ELF-1 (cell line): ENCODE results near the gene TSPAN15.
"Not testable (repeated sequence)": the region's sequence is repeated elsewhere in the genome, so short reads cannot be mapped to it uniquely, and the experiment has no call there.

ENCODE experiments used
- DNase-seq: peaks from one replicate; pipeline ENCODE4 v3.0.0-alpha.2; 2016; ENCODE audit warnings: low read depth, low spot score

The TSPAN15 gene

GRCh38 chr10:69446229-69446628 is 5.0 kb upstream of the TSPAN15 start:
- DNase-seq: no peak

DNA sequence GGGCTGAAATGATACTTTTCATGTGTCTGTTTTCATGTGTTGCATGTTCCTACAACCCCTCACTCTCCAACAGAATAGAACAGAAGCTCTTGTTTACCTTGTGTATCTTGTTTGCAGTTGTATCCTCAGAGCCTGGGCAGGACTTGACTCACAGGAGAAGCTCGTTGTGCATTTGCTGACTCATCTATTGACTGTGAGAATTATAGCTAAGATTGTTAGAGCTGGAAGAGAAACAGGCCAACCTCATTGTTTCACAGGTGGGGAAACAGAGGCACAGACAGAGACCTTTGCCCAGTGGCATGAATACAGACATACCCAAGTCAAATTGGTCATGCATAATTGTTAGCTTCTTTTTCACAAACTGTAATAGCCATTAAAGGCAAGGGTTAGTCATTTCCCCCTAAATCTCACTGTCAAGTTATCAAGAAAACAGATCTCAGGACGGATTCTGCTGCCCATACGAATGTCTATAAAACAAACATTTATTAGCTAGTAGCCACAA is 4.6 kb upstream of the TSPAN15 start:
- DNase-seq: peak; percentile 39

- peak; percentile 90 for DNase-seq
These were observed 1.4 kb upstream of the TSPAN15 start for GRCh38 chr10:69449841-69450240.

- DNase-seq: not testable (repeated sequence)
These were observed 870 bp upstream of the TSPAN15 start for GRCh38 chr10:69450395-69450794.

DNA sequence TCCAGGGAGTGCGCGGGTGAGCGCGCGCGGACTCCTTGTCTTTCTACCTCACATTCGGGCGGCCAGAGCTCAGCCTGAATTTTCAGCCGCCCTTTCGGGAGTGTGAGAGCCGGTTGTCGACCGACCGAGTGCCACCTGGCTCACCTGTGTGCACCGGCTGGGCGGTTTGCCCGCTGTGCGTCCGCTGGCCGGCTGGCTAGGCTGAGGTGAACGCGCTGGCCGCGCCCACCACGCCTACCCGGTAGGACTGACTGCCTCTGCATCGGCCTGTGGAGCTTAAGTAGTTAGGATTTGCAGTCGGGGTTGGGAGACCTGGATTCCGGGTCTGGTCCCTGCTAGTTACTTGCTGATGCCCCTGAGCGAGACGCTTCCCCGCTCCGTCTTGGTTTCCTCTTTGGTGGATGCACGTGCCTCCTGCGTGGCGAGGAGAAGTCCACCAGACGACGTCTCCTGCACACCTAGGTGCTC is 553 bp downstream of the TSPAN15 start:
- DNase-seq: peak; percentile 66

- DNase-seq: no peak
These were observed 1.6 kb downstream of the TSPAN15 start for GRCh38 chr10:69452676-69453415.

- DNase-seq: no peak
These were observed 2.5 kb downstream of the TSPAN15 start for GRCh38 chr10:69453795-69454194.

- no peak for DNase-seq
These were observed 3.9 kb downstream of the TSPAN15 start for GRCh38 chr10:69455006-69455763.

- DNase-seq: no peak
These were observed 5.8 kb downstream of the TSPAN15 start for GRCh38 chr10:69456880-69457693.

- DNase-seq: peak; percentile 48
These were observed 6.5 kb downstream of the TSPAN15 start for GRCh38 chr10:69457771-69458237.

GRCh38 chr10:69458430-69459100 is 7.3 kb downstream of the TSPAN15 start:
- DNase-seq: peak; percentile 62

DNA sequence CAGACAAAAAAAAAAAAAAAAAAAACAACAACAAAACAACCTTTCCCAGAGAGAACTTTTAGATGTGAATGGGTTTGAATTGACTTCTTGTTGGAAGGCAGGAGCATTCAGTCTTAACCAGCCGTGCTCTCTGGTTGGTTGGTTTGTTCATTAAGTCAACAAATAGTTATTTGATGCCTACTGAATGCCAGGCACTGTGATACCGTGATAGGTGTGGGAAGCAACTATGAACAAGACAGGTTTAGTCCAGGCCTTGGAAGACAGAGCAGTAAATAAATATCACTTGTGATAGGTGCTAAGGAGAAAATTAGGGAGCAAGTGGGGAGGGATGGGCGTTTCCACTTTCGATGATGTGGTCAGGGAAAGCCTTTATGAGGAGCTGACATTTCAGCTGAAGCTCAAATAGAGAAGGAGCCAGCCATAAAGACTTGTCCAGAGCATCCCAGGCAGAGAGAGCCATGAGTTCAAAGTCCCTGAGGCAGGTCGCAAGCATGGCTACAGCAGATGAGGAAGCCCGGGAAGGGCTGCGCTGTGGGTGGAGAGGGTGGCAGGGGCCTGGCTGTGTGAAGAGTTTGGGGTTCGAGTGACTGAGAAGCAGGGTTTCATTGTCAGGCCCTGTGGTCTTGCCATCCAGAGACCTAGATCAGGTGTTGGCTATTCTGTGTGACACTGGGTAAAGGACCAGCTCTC is 8.0 kb downstream of the TSPAN15 start:
- no peak for DNase-seq

DNA sequence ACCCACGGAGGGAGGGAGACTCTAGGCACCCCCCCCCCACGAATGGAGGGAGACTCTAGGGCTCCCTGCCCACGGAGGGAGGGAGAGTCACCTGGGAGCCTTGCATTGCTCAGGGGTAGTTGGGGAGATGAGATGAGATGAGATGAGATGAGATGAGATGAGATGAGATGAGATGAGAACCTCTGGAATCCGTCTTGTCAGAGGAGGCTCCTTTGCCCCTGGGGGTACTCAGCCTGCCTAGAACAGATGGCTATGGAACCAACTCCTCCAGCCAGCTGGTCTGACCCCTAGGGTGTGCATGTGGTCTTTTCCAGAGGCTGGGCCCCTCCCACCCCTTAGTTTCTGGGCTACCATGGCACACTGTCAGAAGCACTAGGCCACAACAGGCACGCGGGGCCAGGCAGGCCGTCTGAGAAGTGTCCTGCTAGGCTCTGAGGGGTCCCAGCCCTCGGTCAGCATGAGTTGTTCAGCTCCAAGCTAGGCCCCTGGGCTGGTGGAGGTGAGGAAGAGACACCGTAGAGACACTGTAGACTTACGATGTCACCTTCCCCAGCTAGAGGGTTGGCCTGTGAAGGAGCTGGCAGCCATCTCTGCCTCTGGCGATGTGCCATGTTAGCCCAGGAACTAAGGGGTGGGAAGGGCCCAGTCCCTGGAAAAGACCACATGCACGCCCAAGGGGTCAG is 8.8 kb downstream of the TSPAN15 start:
- no peak for DNase-seq

DNA sequence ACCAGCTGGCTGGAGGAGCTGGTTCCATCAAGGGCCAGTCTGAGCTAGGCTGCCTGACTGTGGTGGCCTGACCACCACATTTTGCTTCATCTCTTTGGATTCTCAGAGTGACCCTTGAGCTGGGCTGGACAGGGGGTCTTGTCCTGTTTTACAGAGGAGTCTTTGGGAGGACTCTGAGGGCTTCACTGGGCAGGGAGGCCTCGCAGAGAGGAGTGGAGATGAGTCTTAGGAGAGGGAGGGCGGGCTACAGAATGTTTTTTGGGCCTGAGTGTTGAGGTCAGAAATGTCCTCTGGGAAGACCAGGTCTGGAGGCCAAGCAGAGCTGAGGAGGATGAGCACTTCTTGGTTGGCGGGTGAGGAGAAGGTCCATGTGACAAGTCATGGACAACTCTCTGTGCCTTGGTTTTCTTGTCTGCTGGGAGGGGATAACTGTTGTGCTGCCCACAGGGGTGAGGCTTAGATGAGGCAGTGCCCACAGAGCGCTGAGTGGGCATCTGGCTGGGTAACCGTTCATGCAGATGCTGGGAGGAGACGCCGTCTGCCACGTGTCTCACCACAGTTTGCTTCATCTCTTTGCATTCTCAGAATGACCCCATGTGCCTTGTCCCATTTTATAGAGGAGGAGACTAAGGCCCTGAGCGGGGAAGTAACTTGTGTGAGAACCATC is 9.4 kb downstream of the TSPAN15 start:
- DNase-seq: no peak

- no peak for DNase-seq
These were observed 10.2 kb downstream of the TSPAN15 start for GRCh38 chr10:69461243-69462025.

GRCh38 chr10:69463886-69464285 is 12.6 kb downstream of the TSPAN15 start:
- no peak for DNase-seq

DNA sequence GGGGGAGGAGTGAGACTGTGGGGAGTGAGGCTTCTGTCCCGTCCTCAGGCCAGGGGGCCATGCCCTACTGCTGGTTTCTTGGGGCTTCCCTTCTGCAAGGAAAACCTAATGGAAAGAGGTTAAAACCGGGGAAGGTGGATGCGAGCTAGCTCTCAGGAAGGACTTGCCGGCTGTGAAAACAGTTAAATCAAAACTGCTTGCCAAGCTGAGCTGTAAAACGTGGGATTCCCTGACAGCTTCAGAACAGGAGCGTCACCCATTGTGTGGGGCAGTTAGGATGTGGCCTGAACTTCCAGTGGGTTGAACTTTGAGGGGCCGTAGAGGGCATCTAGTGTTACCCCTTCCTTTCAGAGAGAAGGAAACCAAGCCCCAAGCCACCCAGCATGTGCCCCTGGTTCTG is 13.1 kb downstream of the TSPAN15 start:
- no peak for DNase-seq

DNA sequence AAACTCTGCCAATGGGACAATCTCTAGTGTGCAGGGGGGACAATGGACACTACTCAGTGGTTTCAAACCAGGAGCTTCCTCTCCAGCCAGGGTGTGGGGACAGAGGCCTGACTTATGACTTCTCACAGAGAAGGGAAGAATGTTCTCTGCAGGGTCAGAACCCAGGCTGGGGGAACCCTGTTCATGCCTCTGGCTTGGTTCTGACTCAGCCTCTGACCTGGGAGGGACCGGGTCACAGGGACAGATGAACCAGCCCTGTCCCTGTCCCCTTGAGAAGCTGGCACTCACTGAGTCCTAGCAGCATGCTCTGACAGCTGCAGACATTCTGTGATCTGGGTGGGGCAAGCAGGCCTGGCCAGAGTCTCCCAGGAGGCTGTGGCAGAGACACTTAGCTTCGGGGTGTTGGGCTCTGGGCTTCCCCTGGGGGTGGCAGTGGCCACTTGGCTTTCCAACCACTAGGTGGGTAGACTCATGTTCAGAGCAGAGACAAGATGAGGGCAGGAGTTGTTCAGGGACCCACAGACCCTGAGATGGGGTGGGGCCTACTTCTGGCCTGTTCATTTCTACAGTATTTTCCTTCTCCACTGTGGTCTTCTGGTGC is 13.6 kb downstream of the TSPAN15 start:
- no peak for DNase-seq
